ENCODE data around the gene OR6B2.

Gene OR6B2

GRCh38 chr2:240002983-240003382 is 27.2 kb downstream of the OR6B2 start:
- no peak overlapping the region for H3K4me3 ChIP-seq (ENCODE audit: low read depth, low read length)
- H3K9ac ChIP-seq (ENCODE audit: low read depth, low read length) = no peak overlapping the region
- no peak overlapping the region for H3K27ac ChIP-seq (ENCODE audit: low read depth, low read length)
- H3K4me1 ChIP-seq (ENCODE audit: control insufficient read depth, insufficient read depth, low read length) = 0 out of 2 replicates have a peak, but pooled peaks cover 3% of the 10 kb centered on the region
- no peaks in the 10 kb centered on the region for H3K9me3 ChIP-seq (ENCODE audit: control insufficient read depth, insufficient read depth, low read length)
- no peaks in the 10 kb centered on the region for H3K27me3 ChIP-seq (ENCODE audit: control insufficient read depth, insufficient read depth, low read length)
- H3K36me3 ChIP-seq (ENCODE audit: control insufficient read depth, insufficient read depth, low read length) = peaks cover 94% of the 10 kb centered on the region

DNA sequence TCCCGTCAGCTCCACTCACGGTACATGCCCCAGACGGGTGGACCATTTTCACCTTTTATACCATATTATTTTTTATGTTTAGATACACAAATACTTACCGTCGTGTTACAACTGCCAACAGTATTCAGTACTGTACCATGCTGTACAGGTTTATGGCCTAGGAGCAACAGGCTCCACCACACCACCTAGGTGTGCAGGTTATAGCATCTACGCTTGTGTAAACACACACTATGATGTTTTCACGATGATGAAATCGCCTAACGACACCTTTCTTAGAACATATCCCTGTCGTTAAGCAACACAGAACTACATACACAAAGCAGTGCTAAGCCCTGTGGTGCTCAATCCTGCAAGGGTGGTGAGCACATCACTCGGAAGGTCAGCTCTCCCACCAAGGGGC is 29.6 kb downstream of the OR6B2 start:
- Histone ChIP-seq H3K4me3 (ENCODE audit: low read depth, low read length) (no peak overlapping the region), H3K9ac (ENCODE audit: low read depth, low read length) (no peak overlapping the region), H3K27ac (ENCODE audit: low read depth, low read length) (no peak overlapping the region), H3K9me3 (ENCODE audit: control insufficient read depth, insufficient read depth, low read length) (no peaks in the 10 kb centered on the region), H3K27me3 (ENCODE audit: control insufficient read depth, insufficient read depth, low read length) (no peaks in the 10 kb centered on the region), H3K4me1 (ENCODE audit: control insufficient read depth, insufficient read depth, low read length) (0 out of 2 replicates have a peak, but pooled peaks cover 5% of the 10 kb centered on the region), H3K36me3 (ENCODE audit: control insufficient read depth, insufficient read depth, low read length) (peaks cover 76% of the 10 kb centered on the region)

DNA sequence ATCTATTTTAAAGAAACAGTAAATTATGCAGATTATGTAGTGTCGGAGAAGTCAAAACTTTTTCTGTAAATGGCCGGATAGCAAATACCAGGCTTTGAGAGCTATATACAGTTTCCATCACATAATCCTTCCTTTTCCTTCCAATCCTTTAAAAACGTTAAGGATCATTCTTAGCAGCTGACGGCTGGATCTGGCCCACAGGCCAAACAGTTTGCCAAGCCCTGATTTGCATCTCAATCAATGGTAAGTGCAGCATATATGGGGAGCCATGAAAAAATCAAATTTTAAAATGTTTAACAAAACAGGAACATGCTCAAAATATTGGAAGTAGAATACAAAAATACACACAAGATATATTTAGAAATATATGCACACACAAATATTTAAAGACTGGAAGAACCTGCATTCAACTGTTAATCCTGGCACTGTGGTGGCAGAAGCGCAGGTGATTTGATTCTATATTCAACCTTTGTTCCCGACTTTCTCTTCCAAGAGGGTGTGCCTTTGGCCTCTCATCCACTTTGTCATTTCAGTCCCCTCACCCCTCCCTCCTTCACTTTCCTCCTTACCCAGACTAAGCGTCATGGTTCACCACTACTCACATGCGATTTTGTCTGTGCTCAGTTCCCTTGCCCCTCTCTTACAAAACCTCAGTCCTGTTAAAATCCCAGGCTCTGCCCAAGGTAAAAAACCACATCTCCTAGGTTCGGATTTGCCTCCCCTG is 32.4 kb downstream of the OR6B2 start:
- no peak overlapping the region for H3K27ac ChIP-seq (ENCODE audit: low read depth, low read length)
- H3K9ac ChIP-seq (ENCODE audit: low read depth, low read length) = no peak overlapping the region

GRCh38 chr2:239994086-239994485 is 36.1 kb downstream of the OR6B2 start:
- Histone ChIP-seq H3K9me3 (ENCODE audit: control insufficient read depth, insufficient read depth, low read length) (no peaks in the 10 kb centered on the region), H3K36me3 (ENCODE audit: control insufficient read depth, insufficient read depth, low read length) (peaks cover 30% of the 10 kb centered on the region), H3K27ac (ENCODE audit: low read depth, low read length) (no peak overlapping the region), H3K27me3 (ENCODE audit: control insufficient read depth, insufficient read depth, low read length) (no peaks in the 10 kb centered on the region), H3K4me3 (ENCODE audit: low read depth, low read length) (no peak overlapping the region), H3K9ac (ENCODE audit: low read depth, low read length) (no peak overlapping the region), H3K4me1 (ENCODE audit: control insufficient read depth, insufficient read depth, low read length) (0 out of 2 replicates have a peak, but pooled peaks cover 5% of the 10 kb centered on the region)

More for the DNA sequence above, 32.4 kb downstream of the OR6B2 start:
- peaks cover 48% of the 10 kb centered on the region for H3K36me3 ChIP-seq (ENCODE audit: control insufficient read depth, insufficient read depth, low read length)
- no peaks in the 10 kb centered on the region for H3K9me3 ChIP-seq (ENCODE audit: control insufficient read depth, insufficient read depth, low read length)
- H3K4me3 ChIP-seq (ENCODE audit: low read depth, low read length) = no peak overlapping the region
- H3K4me1 ChIP-seq (ENCODE audit: control insufficient read depth, insufficient read depth, low read length) = 0 out of 2 replicates have a peak, but pooled peaks cover 5% of the 10 kb centered on the region
- no peaks in the 10 kb centered on the region for H3K27me3 ChIP-seq (ENCODE audit: control insufficient read depth, insufficient read depth, low read length)

GRCh38 chr2:239993291-239993690 is 36.9 kb downstream of the OR6B2 start:
- Histone ChIP-seq H3K9me3 (ENCODE audit: control insufficient read depth, insufficient read depth, low read length) (no peaks in the 10 kb centered on the region), H3K27me3 (ENCODE audit: control insufficient read depth, insufficient read depth, low read length) (no peaks in the 10 kb centered on the region), H3K4me3 (ENCODE audit: low read depth, low read length) (no peak overlapping the region), H3K4me1 (ENCODE audit: control insufficient read depth, insufficient read depth, low read length) (0 out of 2 replicates have a peak, but pooled peaks cover 5% of the 10 kb centered on the region), H3K9ac (ENCODE audit: low read depth, low read length) (no peak overlapping the region), H3K27ac (ENCODE audit: low read depth, low read length) (no peak overlapping the region), H3K36me3 (ENCODE audit: control insufficient read depth, insufficient read depth, low read length) (peaks cover 32% of the 10 kb centered on the region)

GRCh38 chr2:239991689-239992314 is 38.4 kb downstream of the OR6B2 start:
- no peak overlapping the region for H3K9ac ChIP-seq (ENCODE audit: low read depth, low read length)
- H3K4me1 ChIP-seq (ENCODE audit: control insufficient read depth, insufficient read depth, low read length) = no peaks in the 10 kb centered on the region
- H3K27ac ChIP-seq (ENCODE audit: low read depth, low read length) = no peak overlapping the region
- peaks cover 40% of the 10 kb centered on the region for H3K36me3 ChIP-seq (ENCODE audit: control insufficient read depth, insufficient read depth, low read length)
- H3K4me3 ChIP-seq (ENCODE audit: low read depth, low read length) = no peak overlapping the region
- H3K27me3 ChIP-seq (ENCODE audit: control insufficient read depth, insufficient read depth, low read length) = no peaks in the 10 kb centered on the region
- H3K9me3 ChIP-seq (ENCODE audit: control insufficient read depth, insufficient read depth, low read length) = no peaks in the 10 kb centered on the region

DNA sequence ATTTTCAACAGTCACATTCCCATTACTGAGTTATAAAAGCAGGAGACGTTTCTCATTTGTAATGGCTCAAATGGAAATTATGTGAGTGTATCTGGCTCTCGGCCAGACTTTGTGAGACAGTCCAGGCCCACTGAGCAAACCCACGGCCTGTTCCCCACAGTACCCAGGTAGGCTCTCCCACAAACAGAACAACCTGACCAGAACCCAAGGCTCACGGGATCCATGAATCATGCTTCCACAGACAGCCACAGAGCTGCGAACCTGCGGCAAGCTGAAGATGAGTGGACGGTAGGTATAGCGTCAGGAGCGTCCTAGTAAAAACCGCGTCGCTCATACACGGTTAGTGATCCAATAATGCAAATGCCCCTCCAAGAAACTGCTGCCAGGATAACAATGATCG is 39.3 kb downstream of the OR6B2 start:
- Histone ChIP-seq H3K27ac (ENCODE audit: low read depth, low read length) (no peak overlapping the region), H3K4me1 (ENCODE audit: control insufficient read depth, insufficient read depth, low read length) (no peaks in the 10 kb centered on the region), H3K9ac (ENCODE audit: low read depth, low read length) (no peak overlapping the region), H3K36me3 (ENCODE audit: control insufficient read depth, insufficient read depth, low read length) (peaks cover 49% of the 10 kb centered on the region), H3K9me3 (ENCODE audit: control insufficient read depth, insufficient read depth, low read length) (peaks cover 4% of the 10 kb centered on the region; the same call in 1 of the 2 replicates), H3K27me3 (ENCODE audit: control insufficient read depth, insufficient read depth, low read length) (no peaks in the 10 kb centered on the region), H3K4me3 (ENCODE audit: low read depth, low read length) (no peak overlapping the region)

GRCh38 chr2:239985356-239985755 is 44.9 kb downstream of the OR6B2 start:
- H3K4me1 ChIP-seq (ENCODE audit: control insufficient read depth, insufficient read depth, low read length) = no peaks in the 10 kb centered on the region
- no peak overlapping the region for H3K4me3 ChIP-seq (ENCODE audit: low read depth, low read length)
- H3K36me3 ChIP-seq (ENCODE audit: control insufficient read depth, insufficient read depth, low read length) = peaks cover 65% of the 10 kb centered on the region

GRCh38 chr2:239984421-239985194 is 45.6 kb downstream of the OR6B2 start:
- H3K4me3 ChIP-seq (ENCODE audit: low read depth, low read length) = no peak overlapping the region
- H3K27ac ChIP-seq (ENCODE audit: low read depth, low read length) = no peak overlapping the region
- H3K4me1 ChIP-seq (ENCODE audit: control insufficient read depth, insufficient read depth, low read length) = no peaks in the 10 kb centered on the region
- peaks cover 4% of the 10 kb centered on the region; the same call in 1 of the 2 replicates for H3K9me3 ChIP-seq (ENCODE audit: control insufficient read depth, insufficient read depth, low read length)
- no peak overlapping the region for H3K9ac ChIP-seq (ENCODE audit: low read depth, low read length)
- no peaks in the 10 kb centered on the region for H3K27me3 ChIP-seq (ENCODE audit: control insufficient read depth, insufficient read depth, low read length)
- peaks cover 57% of the 10 kb centered on the region for H3K36me3 ChIP-seq (ENCODE audit: control insufficient read depth, insufficient read depth, low read length)

More at GRCh38 chr2:239985356-239985755, 44.9 kb downstream of the OR6B2 start:
- no peak overlapping the region for H3K9ac ChIP-seq (ENCODE audit: low read depth, low read length)
- no peaks in the 10 kb centered on the region for H3K27me3 ChIP-seq (ENCODE audit: control insufficient read depth, insufficient read depth, low read length)
- H3K27ac ChIP-seq (ENCODE audit: low read depth, low read length) = no peak overlapping the region
- peaks cover 4% of the 10 kb centered on the region; the same call in 1 of the 2 replicates for H3K9me3 ChIP-seq (ENCODE audit: control insufficient read depth, insufficient read depth, low read length)

- H3K9ac ChIP-seq (ENCODE audit: low read depth, low read length) = no peak overlapping the region
- no peaks in the 10 kb centered on the region for H3K27me3 ChIP-seq (ENCODE audit: control insufficient read depth, insufficient read depth, low read length)
- H3K36me3 ChIP-seq (ENCODE audit: control insufficient read depth, insufficient read depth, low read length) = peaks cover 50% of the 10 kb centered on the region
- no peak overlapping the region for H3K27ac ChIP-seq (ENCODE audit: low read depth, low read length)
- H3K9me3 ChIP-seq (ENCODE audit: control insufficient read depth, insufficient read depth, low read length) = peaks cover 4% of the 10 kb centered on the region; the same call in 1 of the 2 replicates
- H3K4me1 ChIP-seq (ENCODE audit: control insufficient read depth, insufficient read depth, low read length) = no peaks in the 10 kb centered on the region
- no peak overlapping the region for H3K4me3 ChIP-seq (ENCODE audit: low read depth, low read length)
Observed at GRCh38 chr2:239983004-239983778, 47.0 kb downstream of the OR6B2 start.

All from HUES48 (cell line).